Prostate gland (tissue), 2 donors: ENCODE measurements around the gene CSH1. TPM values are rescaled to one million over a fixed set of nuclear protein-coding genes. Genes with fewer than 3 reads are reported as not detected.

Experiments used
- DNase-seq: peaks from one replicate; pipeline ENCODE4 v3.0.0-alpha.2; 2019; ENCODE audit warnings: low spot score
- H3K27ac ChIP-seq, 2 donors: fragments of 200-600 bp; sonication (generic); 2 replicates each; pipeline ENCODE4 v1.5.1; 2017 to 2019
- H3K27me3 ChIP-seq: fragments of 200-600 bp; sonication (generic); replicated peaks from 2 replicates; pipeline ENCODE4 v1.5.1; 2019; ENCODE audit not compliant: insufficient read depth
- H3K36me3 ChIP-seq, 2 donors: fragments of 200-600 bp; sonication (generic); 1 replicate in 1 of 2; 2 replicates in 1 of 2; pipeline versions ENCODE4 v1.5.1 to v1.8.1; 2017 to 2019
- H3K4me1 ChIP-seq: fragments of 200-600 bp; sonication (generic); replicated peaks from 2 replicates; pipeline ENCODE4 v1.5.1; 2019
- H3K4me3 ChIP-seq, 2 donors: fragments of 200-600 bp; sonication (generic); 2 replicates each; pipeline ENCODE4 v1.5.1; 2017 to 2019
- H3K9me3 ChIP-seq: fragments of 200-600 bp; sonication (generic); 2 replicates; pipeline ENCODE4 v1.5.1; 2017
- CTCF ChIP-seq, 4 experiments: fragments of 200-600 bp in 2 of 4; fragments of 450-650 bp in 2 of 4; sonication (generic) in 2 of 4; IDR thresholded peaks; 1 replicate in 3 of 4; 2 replicates in 1 of 4; pipeline ENCODE4 v1.5.1; 2016 to 2019; ENCODE audit warnings: antibody characterized with exemption in 4 of 4, mild to moderate bottlenecking in 2 of 4, moderate library complexity in 2 of 4
- POLR2A ChIP-seq: fragments of 450-650 bp; IDR thresholded peaks from one replicate; pipeline ENCODE4 v1.6.1; 2016; ENCODE audit warnings: antibody characterized with exemption, mild to moderate bottlenecking
- POLR2AphosphoS5 ChIP-seq: sonication (generic); formaldehyde crosslinking; IDR thresholded peaks from one replicate; pipeline ENCODE4 v1.6.1; 2017; ENCODE audit warnings: antibody characterized with exemption
- WGBS: methylation state at CpG from one replicate; pipeline ENCODE4 v1.1.5; 2018; 5-methylcytosine and 5-hydroxymethylcytosine counted together
- intact Hi-C: fragments of 100-400 bp; cut with DNase I; formaldehyde crosslinking; loops from one replicate; pipeline ENCODE4 v1.14.2; 2022
- total RNA-seq, 2 donors: library from RNA; depleted of rRNA; stranded (reverse); fragments of >200 nt; gene quantifications; one replicate each; pipeline ENCODE4 v1.1.0, GENCODE V29; 2016

Gene CSH1
- total RNA-seq, 2 donors from 2014 or later = not detected

GRCh38 chr17:63937920-63938319 is 41.5 kb upstream of the CSH1 start:
- TF ChIP-seq CTCF (IDR thresholded peaks at IDR 0.05) (no peak), POLR2A (no peak), POLR2AphosphoS5 (no peak)
- H3K27ac ChIP-seq = no peak overlapping the region
- WGBS = 93% methylated on average over 4 of the region's 4 CpGs

GRCh38 chr17:63937319-63937718 is 40.9 kb upstream of the CSH1 start:
- WGBS = 93% methylated on average over 6 of the region's 6 CpGs
- H3K4me1 ChIP-seq = no peaks in the 10 kb centered on the region
- H3K9me3 ChIP-seq = no peaks in the 10 kb centered on the region
- no peak overlapping the region for H3K27ac ChIP-seq
- TF ChIP-seq CTCF (IDR thresholded peaks at IDR 0.05) (no peak), POLR2A (no peak), POLR2AphosphoS5 (no peak)
- H3K36me3 ChIP-seq = no peaks in the 10 kb centered on the region
- no peaks in the 10 kb centered on the region for H3K27me3 ChIP-seq
- H3K4me3 ChIP-seq = no peak overlapping the region
- intact Hi-C loops = no loop called here
- DNase-seq = no peak

More at GRCh38 chr17:63937920-63938319, 41.5 kb upstream of the CSH1 start:
- intact Hi-C loops = no loop called here
- DNase-seq = no peak
- H3K9me3 ChIP-seq = no peaks in the 10 kb centered on the region
- no peaks in the 10 kb centered on the region for H3K36me3 ChIP-seq
- no peaks in the 10 kb centered on the region for H3K4me1 ChIP-seq
- no peak overlapping the region for H3K4me3 ChIP-seq
- H3K27me3 ChIP-seq = no peaks in the 10 kb centered on the region

- no peak for DNase-seq
- Histone ChIP-seq H3K4me1 (no peaks in the 10 kb centered on the region), H3K27ac (no peak overlapping the region), H3K36me3 (no peaks in the 10 kb centered on the region), H3K4me3 (no peak overlapping the region), H3K27me3 (no peaks in the 10 kb centered on the region), H3K9me3 (no peaks in the 10 kb centered on the region)
- intact Hi-C loops = no loop called here
- 76% methylated on average over 21 of the region's 21 CpGs for WGBS
- TF ChIP-seq POLR2AphosphoS5 (no peak), POLR2A (no peak), CTCF (IDR thresholded peaks at IDR 0.05) (no peak)
Measured at GRCh38 chr17:63934183-63935112, 38.1 kb upstream of the CSH1 start.

- Histone ChIP-seq H3K36me3 (no peaks in the 10 kb centered on the region), H3K27ac (no peak overlapping the region), H3K9me3 (no peaks in the 10 kb centered on the region), H3K4me3 (no peak overlapping the region), H3K27me3 (no peaks in the 10 kb centered on the region), H3K4me1 (no peaks in the 10 kb centered on the region)
- no peak for TF ChIP-seq CTCF (IDR thresholded peaks at IDR 0.05)
- no peak for TF ChIP-seq POLR2A
- no peak for TF ChIP-seq POLR2AphosphoS5
- WGBS = 81% methylated on average over 8 of the region's 8 CpGs
- DNase-seq = no peak
- intact Hi-C loops = no loop called here
Measured at GRCh38 chr17:63933598-63933997, 37.2 kb upstream of the CSH1 start.

GRCh38 chr17:63932721-63933120 is 36.3 kb upstream of the CSH1 start:
- WGBS = 94% methylated on average over 4 of the region's 4 CpGs
- H3K9me3 ChIP-seq = no peaks in the 10 kb centered on the region
- H3K27ac ChIP-seq = no peak overlapping the region
- H3K27me3 ChIP-seq = no peaks in the 10 kb centered on the region
- no peak overlapping the region for H3K4me3 ChIP-seq
- H3K4me1 ChIP-seq = no peaks in the 10 kb centered on the region
- intact Hi-C loops = no loop called here
- TF ChIP-seq POLR2A (no peak), CTCF (IDR thresholded peaks at IDR 0.05) (no peak), POLR2AphosphoS5 (no peak)
- H3K36me3 ChIP-seq = no peaks in the 10 kb centered on the region
- no peak for DNase-seq
